ENCODE results near the gene C1orf232. TPM values are rescaled to one million over a fixed set of nuclear protein-coding genes. Genes with fewer than 3 reads are reported as not detected.

The C1orf232 gene
- total and polyA plus RNA-seq, 8 donors = not detected

DNA sequence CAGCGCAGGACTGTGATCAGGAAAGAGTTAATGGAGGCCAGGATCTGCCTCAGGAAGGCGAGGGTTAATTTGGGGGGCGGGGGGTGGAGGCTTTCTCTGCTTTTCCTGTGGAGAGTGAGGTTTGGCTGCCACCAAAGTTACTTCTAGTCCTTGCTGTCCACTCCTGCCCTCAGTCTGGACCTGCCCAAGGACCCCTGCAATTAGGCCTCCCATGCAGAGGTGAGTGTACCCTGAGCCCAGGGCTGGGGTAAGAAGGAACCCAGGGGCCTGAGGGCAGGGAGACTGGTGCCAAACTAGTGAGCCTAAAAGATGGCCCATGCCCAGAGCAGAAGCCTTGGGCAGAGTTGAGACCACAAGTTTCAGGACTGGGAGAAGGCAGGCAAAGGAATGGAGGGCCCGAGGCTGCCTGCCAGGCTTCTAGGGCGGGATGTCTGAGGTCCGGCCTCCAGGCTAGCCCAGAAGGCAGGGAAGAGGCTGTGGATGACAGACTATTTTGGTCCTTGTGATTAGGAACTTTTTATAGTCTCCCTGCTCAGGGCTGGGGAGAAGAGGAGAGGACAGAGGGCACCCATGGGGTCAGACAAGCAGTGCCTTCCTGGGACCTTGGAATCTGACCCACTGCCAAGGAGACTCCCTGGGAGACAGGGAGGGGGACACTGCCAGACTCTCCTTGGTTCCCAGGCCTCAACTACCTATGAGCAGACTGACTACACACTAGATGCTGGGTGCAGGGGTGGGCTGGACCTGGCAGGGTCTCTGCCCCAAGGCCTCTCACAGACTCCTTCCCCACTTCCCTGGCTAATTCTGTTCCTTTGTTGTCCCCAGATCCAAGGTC lies 9.6 kb downstream of the C1orf232 start, which contains the start of gene FAM110D:
Gene FAM110D (plus strand): TSS at position 172 of the 835 bp plus-strand sequence. CDS start 2,213 bp downstream, outside the sequence.
- H3K27ac ChIP-seq = peak within 1 kb of the TSS; percentile 41 to 50
- H3K9me3 ChIP-seq = no peaks in the 10 kb centered on the region
- TF ChIP-seq, protein P1, sequence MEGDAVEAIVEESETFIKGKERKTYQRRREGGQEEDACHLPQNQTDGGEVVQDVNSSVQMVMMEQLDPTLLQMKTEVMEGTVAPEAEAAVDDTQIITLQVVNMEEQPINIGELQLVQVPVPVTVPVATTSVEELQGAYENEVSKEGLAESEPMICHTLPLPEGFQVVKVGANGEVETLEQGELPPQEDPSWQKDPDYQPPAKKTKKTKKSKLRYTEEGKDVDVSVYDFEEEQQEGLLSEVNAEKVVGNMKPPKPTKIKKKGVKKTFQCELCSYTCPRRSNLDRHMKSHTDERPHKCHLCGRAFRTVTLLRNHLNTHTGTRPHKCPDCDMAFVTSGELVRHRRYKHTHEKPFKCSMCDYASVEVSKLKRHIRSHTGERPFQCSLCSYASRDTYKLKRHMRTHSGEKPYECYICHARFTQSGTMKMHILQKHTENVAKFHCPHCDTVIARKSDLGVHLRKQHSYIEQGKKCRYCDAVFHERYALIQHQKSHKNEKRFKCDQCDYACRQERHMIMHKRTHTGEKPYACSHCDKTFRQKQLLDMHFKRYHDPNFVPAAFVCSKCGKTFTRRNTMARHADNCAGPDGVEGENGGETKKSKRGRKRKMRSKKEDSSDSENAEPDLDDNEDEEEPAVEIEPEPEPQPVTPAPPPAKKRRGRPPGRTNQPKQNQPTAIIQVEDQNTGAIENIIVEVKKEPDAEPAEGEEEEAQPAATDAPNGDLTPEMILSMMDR (IDR thresholded peaks at IDR 0.05) = no peak
- H3K36me3 ChIP-seq = no peaks in the 10 kb centered on the region
- no peak for DNase-seq
- no peak for ATAC-seq
- intact Hi-C loops (cut with DNase I) = no loop called here
- peaks cover 0 to 75% of the 10 kb centered on the region in 2 donors for H3K27me3 ChIP-seq
- peaks cover 0 to 29% of the 10 kb centered on the region in 2 donors for H3K4me1 ChIP-seq
- H3K4me3 ChIP-seq = peak within 1 kb of the TSS; percentile 18 to 53

GRCh38 chr1:26158271-26158907 lies 10.4 kb downstream of the C1orf232 start:
- intact Hi-C loops (cut with DNase I) = no loop called here
- peak overlapping the region in 1 of 2 donors; percentile 53 for H3K4me3 ChIP-seq
- DNase-seq = no peak
- peaks cover 0 to 68% of the 10 kb centered on the region in 2 donors for H3K27me3 ChIP-seq
- no peaks in the 10 kb centered on the region for H3K9me3 ChIP-seq
- H3K27ac ChIP-seq = peak overlapping the region in 1 of 2 donors; percentile 50
- TF ChIP-seq, protein P1 (IDR thresholded peaks at IDR 0.05) = no peak
- no peak for ATAC-seq
- no peaks in the 10 kb centered on the region for H3K36me3 ChIP-seq
- H3K4me1 ChIP-seq = peaks cover 0 to 26% of the 10 kb centered on the region in 2 donors

DNA sequence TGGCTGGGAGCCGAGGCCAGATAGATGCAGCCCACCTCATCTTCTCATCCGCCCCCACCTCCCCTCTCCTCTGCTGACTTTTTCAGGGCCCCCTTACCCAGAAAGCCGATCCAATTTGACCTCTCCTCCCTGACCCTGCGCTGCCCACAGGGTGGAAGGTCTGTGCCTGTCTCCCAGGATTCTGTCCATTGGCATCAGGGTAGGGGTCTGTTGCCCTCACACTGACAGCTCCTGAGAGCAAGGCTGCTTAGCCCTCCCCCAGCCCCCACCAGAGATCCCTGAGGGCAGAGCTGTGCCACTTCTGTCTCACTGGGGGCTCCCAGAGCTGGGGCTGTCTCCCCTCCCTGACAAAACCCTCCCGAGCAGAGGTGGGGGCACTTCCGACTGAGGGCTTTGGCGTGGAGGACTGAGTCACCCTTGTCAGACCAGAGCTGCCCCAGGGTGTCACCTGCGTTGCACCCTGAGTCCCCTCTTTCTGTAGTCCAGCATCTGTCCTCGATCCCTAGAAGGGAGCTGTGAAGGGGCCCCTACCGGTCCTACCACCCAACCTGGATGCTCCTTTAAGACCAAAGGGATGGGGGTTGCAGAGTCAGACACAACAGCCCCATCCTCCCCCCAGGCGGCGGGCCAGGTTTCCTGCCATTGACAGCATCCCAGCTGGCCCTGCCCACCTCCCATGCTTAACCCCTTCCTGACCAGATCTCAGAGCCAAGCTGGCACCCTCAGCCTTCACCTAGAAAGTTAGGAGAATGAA lies 12.3 kb downstream of the C1orf232 start:
- ATAC-seq = peak; percentile 17
- intact Hi-C loops (cut with DNase I) = no loop called here

GRCh38 chr1:26155370-26156284 lies 13.1 kb downstream of the C1orf232 start:
- TF ChIP-seq, protein P1 (IDR thresholded peaks at IDR 0.05) = no peak
- Histone ChIP-seq H3K27ac (peak overlapping the region; percentile 48 to 70), H3K4me3 (peak overlapping the region in 1 of 2 donors; percentile 32), H3K36me3 (no peaks in the 10 kb centered on the region), H3K9me3 (no peaks in the 10 kb centered on the region), H3K27me3 (peaks cover 0 to 42% of the 10 kb centered on the region in 2 donors), H3K4me1 (peaks cover 0 to 13% of the 10 kb centered on the region in 2 donors)
- ATAC-seq (no peak), DNase-seq (no peak)
- intact Hi-C loops (cut with DNase I) = no loop called here

More for the DNA sequence above, 12.3 kb downstream of the C1orf232 start:
- Histone ChIP-seq H3K4me1 (peaks cover 0 to 18% of the 10 kb centered on the region in 2 donors), H3K4me3 (peak overlapping the region in 1 of 2 donors; percentile 32), H3K9me3 (no peaks in the 10 kb centered on the region), H3K27me3 (peaks cover 0 to 50% of the 10 kb centered on the region in 2 donors), H3K27ac (peak overlapping the region; percentile 48 to 70), H3K36me3 (no peaks in the 10 kb centered on the region)
- TF ChIP-seq, protein P1 (IDR thresholded peaks at IDR 0.05) = no peak
- DNase-seq = no peak

All from left lung (tissue), 10 donors.